ENCODE data around the gene SFMBT1.
"Not testable (repeated sequence)": the region's sequence is repeated elsewhere in the genome, so short reads cannot be mapped to it uniquely, and the experiment has no call there.

SFMBT1 gene

DNA sequence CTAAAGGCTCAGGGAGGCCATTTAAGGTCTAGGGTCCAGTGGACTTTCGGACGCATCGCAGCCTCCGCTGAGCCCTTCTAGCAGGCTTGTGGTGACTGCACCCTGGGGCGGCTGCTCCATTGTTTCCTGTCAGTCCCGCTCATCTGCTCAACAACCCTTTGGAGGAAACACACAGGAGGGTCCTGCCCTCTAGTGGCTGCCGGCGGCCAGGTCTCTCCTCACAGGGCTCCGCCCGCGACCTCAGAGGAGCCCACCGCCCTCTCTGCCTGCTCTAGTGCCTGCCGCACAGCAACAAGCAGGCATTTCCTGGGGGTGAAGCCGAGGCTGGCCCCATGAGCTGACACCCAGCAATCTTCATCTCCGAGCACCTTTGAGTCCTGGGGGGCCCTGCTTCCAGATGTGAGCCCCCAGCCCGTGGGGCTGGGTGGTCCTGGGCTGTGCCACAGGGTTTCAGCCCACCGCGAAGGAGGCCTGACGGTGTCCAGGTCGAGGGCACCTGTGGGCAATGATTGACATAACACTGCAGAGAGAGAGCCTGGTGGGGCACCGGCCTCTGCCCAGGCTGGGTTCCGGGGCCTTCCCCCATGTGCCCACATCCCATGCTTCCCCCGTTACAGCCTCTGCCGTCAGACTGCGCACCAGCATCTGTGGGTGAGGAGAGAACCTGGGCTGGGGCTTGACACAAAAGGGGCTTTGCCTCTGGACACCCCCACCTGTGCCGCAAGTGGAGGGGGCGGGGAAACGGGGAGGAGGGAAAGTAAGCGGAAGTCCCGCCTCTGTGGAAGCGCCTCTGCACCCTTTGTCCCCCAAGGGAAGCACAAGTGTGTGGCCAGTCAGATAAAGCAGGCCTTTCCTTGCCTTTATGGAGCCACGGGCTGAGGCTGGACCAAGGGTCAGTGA lies 27.0 kb upstream of the SFMBT1 start:
- DNase-seq (ENCODE audit: low read depth in 3 of 3): peak; percentile 72 to 88 (median 80)

DNA sequence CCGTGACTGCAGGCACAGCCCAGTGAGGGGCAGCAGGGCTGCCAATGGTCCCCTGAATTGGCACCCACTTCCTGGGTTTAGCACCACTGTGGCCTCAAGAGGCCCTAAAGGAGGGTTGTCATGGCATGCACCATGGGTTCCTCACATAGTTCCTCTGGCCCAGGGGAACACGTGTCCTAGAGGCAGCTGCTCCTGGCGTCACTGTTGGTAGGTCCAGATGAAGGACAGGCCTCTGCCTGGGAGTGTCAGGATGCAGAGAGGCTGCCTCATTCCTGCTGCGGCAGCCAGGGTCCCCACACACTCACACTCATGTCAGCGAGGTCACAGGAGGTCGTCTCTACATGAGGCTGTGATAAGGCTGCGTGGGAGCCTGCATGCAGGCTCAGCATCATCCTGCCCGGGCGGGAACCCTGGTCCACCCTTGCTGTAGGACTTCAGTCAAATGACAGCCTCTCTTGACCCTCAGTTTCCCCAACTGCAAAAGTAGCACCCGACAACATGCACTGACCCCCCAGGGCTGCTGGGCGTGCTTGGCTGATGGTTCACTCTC lies 26.1 kb upstream of the SFMBT1 start:
- no peak for DNase-seq (ENCODE audit: low read depth in 3 of 3)

DNA sequence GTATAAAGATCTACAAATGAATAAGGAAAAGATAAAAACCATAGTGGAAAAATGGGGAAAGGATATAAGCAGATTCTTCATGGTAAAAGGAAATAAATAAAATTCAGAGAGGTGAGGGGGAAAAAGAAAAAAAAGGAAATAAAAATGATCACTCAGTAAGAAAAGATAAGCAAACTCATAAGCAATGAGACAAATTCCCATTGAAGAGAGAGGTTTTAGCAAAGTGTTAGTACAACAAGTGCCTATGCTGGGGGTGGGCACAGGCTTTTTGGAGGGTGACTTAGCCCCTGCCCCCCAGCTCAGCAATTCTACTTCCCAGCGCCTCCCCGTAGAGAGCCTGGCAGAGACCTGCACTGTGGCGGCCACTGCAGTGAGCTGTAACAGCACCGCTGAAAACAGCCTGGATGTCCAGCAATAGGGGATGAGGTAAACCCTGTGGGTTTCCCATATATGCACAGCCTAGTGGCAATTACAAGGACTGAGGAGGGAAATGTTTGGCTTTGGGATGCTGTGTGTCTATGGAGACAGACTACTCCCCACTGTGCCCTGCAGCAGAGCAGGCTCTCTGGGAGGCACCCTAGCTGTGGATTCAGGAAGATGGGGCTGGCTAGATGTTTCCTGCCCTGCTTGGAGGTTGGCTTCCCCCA lies 23.7 kb upstream of the SFMBT1 start:
- DNase-seq (ENCODE audit: low read depth in 3 of 3): no peak

DNA sequence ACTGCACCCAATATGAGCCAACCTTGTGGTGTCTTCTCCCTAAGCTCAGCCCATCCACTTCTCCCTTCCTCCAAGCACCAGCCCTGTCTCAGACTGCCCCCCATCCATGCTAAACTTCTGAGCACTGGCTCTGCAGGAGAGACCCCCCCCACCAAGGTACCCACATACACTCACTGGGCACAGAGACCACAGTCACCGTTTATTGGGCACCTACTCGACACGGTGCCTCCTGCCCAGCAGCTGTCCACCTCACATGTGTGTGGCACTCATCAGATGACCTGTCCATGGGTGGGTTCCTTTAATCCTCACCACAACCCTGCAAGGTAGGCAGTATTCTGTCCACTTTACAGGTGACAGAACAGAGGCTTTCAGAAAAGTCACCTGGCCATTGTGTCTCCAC lies 22.3 kb upstream of the SFMBT1 start:
- no peak for DNase-seq (ENCODE audit: low read depth in 3 of 3)

DNA sequence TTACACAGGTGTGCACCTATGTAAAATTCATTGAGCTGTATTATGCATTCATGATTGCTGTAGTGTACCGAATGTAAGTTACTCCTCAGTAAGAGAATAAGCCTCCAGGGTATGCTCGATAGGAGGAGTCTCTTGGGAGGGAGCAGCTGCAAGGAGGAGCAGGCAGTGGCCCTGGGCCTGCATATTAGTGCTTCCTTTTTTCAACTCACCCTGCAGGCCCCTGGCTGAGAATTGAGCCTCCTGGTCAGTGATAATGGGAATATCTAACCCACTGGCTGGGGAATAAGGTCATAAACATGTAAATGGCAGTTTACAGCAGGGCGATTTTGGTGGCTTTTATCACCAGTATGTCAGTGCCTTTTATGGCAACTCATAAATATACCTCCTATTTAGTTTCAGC lies 21.7 kb upstream of the SFMBT1 start:
- no peak for DNase-seq (ENCODE audit: low read depth in 3 of 3)

DNA sequence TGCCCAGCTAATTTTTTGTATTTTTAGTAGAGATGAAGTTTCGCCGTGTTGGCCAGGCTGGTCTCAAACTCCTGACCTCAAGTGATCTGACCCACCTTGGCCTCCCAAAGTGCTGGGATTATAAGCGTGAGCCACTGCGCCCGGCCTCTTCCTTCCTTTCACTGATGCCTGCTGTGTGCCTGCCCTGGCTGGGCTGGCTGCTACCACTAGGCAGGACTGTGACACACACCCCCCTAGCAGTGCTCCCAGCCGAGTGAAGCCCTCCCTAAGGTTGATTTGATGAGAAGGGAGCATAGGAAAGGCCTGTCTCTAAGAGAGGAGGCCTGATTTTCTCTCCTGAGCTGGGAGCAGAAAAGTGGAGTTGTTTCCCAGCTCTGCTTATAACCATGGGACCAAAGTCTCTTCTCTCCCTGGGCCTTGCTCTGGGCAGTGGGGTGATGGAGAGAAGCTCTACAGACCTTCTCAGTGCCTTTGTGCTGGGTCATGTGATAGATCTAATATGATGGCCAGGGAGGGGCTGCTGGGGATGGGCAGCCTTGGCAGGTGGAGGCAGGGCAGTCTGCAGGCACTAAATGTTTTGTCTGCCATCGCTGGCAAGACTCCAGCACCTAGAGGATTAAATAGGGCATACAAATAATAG lies 20.1 kb upstream of the SFMBT1 start:
- DNase-seq (ENCODE audit: low read depth in 3 of 3): no peak

DNA sequence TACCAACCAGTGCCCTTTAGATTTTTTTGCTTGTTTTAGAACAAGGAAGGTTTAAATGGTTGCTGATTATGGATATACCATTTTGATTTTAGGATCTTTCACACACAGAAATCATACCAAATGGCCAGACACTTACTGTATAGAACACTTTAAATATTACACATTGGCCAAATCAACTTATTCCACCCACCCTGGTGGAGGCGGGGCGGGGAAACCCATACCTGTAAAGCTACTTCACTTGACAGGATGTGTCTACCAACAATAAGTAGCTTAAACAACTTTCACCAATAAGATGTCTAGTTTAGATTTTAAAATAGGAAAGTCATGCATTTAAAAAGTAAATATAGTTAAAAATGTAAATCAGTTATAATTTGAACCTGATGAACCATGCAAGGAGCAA lies 17.0 kb upstream of the SFMBT1 start:
- DNase-seq (ENCODE audit: low read depth in 3 of 3): no peak

DNA sequence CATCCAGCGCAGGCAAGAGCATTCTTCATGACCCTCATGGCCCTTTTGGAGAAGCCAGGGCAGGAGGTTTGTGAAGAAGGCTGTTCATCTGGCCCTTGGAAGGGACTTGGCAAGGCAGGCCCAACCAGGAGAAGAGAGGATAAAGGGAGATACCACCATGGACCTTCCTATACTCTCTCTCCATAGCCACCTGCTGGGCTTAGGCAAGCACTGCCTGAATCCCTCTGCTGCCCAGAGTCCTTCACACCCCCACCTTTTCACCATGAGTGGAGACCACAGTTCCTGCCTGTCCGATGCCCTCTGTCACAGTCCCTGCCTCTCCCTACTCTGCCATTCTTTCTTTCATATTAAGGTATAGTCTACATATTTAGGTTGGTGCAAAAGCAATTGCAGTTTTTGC lies 10.6 kb upstream of the SFMBT1 start:
- DNase-seq (ENCODE audit: low read depth in 3 of 3): no peak

DNA sequence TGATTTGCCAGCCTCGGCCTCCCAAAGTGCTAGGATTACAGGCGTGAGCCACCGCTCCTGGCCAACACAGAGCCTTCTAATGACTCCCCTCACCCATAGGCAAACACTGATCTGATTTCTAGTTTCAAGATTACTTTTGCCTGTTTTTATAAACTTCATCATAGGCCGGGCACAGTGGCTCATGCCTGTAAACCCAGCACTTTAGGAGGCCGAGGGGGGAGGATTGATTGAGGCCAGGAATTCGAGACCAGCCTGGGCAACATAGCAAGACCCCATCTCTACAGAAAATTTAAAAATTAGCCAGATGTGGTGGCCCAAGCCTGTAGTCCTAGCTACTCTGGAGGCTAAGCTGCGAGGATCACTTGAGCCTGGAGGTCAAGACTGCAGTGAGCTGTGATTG lies 8.4 kb upstream of the SFMBT1 start:
- DNase-seq (ENCODE audit: low read depth in 3 of 3): not testable (repeated sequence)

DNA sequence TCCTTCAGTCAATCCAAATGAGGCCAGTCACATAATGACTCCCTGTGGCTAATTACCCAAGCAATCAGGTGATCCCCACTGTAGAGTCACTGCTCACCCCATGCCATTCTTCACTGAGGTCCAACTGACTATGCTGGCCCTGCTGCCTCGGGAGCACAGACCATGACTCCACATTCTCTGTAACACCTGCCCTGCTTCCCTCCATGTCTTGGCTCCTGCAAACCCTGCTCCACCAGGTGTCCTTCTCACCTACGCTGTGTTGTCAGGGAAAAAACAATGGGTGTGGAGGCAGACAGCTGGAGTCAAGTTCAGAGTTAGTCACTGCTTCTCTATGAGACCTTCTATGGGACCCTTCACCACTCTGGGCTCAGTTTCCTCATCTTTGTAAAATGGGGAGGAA lies 6.1 kb upstream of the SFMBT1 start:
- no peak for DNase-seq (ENCODE audit: low read depth in 3 of 3)

DNA sequence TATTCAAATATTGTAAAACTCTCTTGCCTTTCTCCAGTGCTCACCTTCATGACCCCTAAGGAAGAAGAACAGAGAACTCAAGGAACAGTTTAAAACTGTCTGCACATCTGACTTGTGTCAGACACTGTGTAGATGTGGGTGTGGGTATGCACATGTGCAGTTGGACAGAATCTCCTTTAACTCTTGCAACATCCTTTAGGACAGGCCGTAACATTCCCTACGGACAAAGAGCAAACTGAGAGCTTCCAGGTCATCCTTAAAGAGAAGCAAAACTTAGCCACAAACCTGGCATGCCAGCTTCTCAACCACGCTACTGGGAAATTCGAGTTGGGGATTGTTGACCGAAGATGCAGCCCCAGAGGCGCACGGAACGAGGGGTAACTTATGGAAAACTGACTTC lies 4.1 kb upstream of the SFMBT1 start:
- no peak for DNase-seq (ENCODE audit: low read depth in 3 of 3)

DNA sequence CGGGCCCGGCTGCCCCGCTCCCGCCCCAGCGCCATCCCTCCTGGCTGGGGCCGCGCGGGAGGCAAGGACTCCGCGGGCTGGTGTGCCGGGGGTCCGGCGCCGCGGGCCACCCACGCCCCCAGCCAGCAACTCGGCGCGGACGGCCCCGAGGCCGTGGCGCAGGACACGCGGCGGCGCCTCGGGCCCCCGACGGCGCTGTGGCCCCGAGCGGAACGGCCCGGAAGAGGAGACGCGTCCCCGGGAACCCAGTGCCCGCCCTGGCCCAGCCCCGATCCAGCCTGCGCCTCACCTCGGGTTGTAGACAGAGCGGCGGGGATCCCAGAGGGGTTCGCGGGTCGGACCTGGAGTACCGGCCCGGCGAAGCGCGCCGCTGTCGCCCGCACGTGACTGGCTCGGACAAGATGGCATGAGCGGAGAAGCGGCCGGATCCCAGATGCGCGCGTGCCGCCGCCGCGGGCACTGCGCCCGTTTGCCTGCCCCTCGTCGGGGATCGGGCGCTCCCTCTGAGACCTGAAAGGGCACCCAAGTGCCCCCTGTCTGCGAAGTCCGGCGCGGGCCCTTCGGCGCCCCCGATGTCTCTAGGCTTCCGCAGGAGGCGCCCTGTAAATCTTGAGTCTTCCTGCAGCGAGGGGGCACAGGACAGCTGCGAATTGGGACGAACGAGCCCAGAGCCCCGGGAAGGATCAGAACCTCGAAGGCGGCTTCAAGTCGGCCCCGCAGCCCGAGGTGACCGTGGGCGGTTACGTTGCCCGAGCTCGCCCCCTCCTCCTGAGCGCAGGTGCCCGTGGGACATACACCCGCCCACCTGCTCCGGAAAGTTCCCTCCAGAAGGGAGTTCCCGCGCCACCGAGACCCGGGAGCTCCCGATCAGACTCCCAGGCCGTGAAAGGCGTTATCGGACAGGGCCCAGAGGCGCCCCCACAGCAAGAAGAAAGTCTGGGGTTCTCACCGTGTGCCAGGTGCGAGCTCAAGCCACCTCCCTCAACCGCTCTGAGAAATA lies 598 bp upstream of the SFMBT1 start:
- DNase-seq (ENCODE audit: low read depth in 3 of 3): peak in 2 of 3 donors; percentile 16 to 40

DNA sequence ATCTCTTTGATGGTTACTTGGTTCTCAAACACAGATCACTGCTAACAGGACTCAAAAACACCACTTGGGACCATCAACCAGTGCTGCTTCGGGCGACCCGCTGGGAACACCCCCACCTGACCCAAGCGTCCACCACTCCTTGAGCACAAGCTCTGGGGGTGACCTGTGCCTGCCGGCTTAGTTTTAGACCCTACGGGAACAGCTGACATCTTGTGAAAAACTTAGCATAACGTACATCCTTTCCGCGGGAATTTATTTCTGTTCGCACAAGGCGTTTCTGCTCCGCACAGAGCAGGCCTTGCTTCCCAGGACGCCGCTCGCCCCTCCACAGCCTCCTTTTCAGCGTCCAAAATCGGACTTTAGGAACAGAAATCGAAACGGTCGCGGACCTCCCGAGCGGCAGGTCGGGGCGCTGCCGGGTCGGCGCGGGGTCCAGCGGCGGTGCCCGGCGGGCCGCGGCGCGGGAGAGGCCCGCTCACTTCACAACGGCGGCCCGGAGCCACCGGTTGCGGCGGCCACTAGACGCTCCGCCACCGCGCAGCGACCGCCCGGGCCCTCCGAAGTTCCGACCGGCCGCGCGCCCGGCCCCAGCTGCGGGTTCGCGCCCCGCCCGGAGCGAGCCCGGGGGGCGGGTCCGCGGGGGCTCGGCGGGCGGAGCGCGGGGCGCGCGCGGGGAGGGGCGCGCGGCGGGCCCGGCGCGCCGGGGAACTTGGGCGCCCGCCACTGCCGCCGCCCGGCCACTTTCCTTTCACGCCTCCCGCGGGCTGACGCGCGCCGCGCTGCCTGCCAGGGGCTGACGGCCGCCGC lies 959 bp downstream of the SFMBT1 start:
- peak in 2 of 3 donors; percentile 11 to 36 for DNase-seq (ENCODE audit: low read depth in 3 of 3)

DNA sequence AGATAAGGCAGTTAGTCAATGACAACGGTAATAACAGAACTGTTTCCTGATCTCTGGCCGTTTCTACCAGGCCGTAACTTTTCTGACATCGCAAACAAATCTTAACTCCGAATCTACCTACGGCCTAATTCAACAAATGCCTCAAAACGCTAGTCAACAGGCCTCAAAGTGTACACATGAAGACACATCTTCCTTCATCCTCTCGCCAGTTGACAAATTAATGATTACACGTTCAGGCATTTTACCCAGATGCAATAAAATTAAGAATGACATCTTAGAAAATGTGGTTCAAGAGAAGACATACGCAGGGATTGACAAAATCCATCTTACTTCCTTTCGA lies 1.5 kb downstream of the SFMBT1 start:
- no peak for DNase-seq (ENCODE audit: low read depth in 3 of 3)

DNA sequence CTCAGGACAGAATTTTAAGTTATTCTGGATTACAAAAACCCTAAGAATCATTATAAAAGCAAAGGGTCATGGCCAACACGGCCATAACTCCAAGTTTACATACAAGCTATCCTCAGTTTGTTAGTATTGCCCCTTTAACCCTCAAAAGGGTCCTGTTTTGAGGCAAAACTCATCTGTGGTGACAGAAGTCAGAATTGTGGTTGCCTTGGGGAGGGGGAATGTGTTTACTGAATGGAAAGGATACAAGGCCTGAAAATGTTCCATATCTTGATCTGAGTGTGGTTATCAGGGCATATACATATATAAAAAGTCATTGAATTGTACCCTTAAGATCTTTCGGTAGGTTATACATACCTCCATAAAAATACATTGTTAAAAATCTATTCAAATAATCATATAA lies 2.1 kb downstream of the SFMBT1 start:
- no peak for DNase-seq (ENCODE audit: low read depth in 3 of 3)

DNA sequence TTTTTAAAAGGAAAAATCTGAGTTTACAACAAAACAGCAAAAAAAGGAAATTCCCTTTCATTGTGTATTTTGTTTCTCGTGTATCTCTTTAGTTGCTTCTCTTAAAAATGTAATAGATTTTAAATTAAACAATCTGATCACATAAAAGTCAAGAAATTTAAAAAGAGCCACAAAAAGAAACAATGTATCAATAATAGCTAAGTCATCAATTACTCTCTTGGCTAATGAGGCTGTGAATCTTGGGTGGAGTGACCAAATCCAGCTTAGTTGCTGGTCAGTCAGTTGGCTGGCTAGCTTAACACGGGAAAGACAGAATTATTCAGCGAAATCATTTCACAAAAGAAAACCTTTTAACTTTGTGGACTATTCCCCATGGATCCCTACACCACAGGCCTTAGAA lies 3.2 kb downstream of the SFMBT1 start:
- DNase-seq (ENCODE audit: low read depth in 3 of 3): no peak

DNA sequence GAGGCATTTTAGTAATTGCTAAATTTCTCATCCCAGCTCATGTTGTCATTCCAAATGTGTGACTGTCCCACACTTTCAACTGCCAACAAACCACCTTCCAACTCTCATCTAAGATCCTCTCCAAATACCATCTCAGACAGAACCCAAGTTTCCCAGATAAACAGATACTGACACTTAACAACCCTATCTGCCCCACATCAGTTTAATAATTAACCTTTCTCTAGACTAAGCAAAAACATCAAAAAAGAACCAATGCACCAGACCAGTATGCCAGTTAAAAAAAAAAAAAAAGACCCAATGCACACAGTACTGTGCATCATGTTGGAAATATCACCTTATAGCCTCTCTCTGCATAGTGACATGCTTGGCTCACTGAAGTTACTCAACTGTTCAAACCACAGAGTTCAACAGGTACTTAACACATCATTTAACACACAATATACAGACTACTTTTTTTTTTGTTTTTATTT lies 5.5 kb downstream of the SFMBT1 start:
- no peak for DNase-seq (ENCODE audit: low read depth in 3 of 3)

DNA sequence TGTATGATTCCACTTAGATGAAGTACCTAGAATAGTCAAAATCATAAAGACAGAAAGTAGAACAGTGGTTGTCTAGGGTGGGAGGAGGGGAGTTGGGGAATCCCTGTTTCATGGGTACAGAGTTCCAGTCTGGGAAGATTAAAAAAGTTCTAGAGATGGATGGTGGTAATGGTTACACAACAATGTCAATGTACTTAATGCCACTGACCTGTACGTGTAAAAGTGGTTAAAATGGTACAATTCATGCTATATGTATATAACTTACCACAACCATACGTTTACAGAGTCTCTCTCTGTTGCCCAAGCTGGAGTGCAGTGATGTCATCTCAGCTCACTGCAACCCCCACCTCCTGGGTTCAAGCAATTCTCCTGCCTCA lies 6.5 kb downstream of the SFMBT1 start:
- DNase-seq (ENCODE audit: low read depth in 3 of 3): no peak

DNA sequence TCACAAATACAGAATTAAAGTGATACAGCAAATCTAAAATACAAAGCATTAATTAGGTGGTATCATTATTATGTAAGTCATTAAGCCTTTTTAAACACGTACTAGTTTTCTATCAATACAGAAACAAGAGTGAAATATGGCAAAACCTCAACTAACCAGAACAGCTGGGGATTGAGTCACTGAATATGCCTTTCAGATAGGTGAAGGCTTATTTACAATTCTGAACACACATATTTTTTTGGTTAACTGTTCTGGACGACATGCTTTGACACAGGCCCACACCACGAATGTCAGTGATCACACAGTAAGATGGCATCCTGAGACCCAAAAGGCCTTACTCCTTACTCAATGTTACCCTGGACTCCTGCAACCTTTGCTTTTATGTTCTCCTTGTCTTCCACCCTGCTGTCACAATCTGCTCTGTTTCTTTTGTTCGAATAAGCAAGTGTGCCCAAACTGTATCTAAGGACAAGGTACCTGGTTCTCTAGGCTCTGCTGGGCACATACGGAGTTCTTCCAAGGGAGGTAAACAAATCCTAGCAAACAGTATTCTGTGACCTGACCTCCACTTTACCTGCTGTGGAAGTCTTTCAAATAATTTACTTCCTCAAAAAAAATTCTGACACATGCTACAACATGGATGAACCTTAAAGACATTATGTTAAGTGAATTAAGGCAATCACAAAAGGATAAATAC lies 7.0 kb downstream of the SFMBT1 start:
- DNase-seq (ENCODE audit: low read depth in 3 of 3): no peak
